H1 (cell line): Measurements from ENCODE around the gene GRSF1. TPM values are rescaled to one million over a fixed set of nuclear protein-coding genes. Genes with fewer than 3 reads are reported as not detected.

Experiments used
- CEBPB ChIP-seq: IDR thresholded peaks from 2 replicates; pipeline ENCODE4 v1.6.1; 2012; ENCODE audit warnings: low read depth, low read length
- CREB1 ChIP-seq: IDR thresholded peaks from 2 replicates; pipeline ENCODE4 v1.6.1; 2012; ENCODE audit warnings: inconsistent platforms
- CTCF ChIP-seq, 3 experiments: IDR thresholded peaks; 1 replicate in 2 of 3; 2 replicates in 1 of 3; pipeline versions ENCODE4 v1.5.1 to v1.6.1; 2011; ENCODE audit warnings: low read length in 3 of 3, mild to moderate bottlenecking in 3 of 3, inconsistent platforms in 2 of 3, low read depth in 1 of 3, moderate library complexity in 1 of 3; ENCODE audit not compliant: insufficient read depth in 1 of 3; ENCODE audit errors: control extremely low read depth in 1 of 3
- EGR1 ChIP-seq: IDR thresholded peaks from 2 replicates; pipeline ENCODE4 v1.6.1; 2011; ENCODE audit warnings: low read depth, low read length, borderline replicate concordance
- EP300 ChIP-seq, 2 experiments: IDR thresholded peaks; 1 replicate in 1 of 2; 2 replicates in 1 of 2; pipeline ENCODE4 v1.6.1; 2011 to 2012; ENCODE audit warnings: low read depth in 2 of 2, low read length in 2 of 2, mild to moderate bottlenecking in 2 of 2, borderline replicate concordance in 1 of 2, inconsistent platforms in 1 of 2, moderate library complexity in 1 of 2
- FOSL1 ChIP-seq: IDR thresholded peaks from 2 replicates; pipeline ENCODE4 v1.6.1; 2011; ENCODE audit warnings: mild to moderate bottlenecking, low read depth, low read length, moderate library complexity; ENCODE audit not compliant: insufficient read depth
- GABPA ChIP-seq: IDR thresholded peaks from 2 replicates; pipeline ENCODE4 v1.6.1; 2011; ENCODE audit warnings: mild to moderate bottlenecking, low read length, moderate library complexity, borderline replicate concordance; ENCODE audit not compliant: insufficient read depth
- GTF2F1 ChIP-seq: IDR thresholded peaks from 2 replicates; pipeline ENCODE4 v1.6.1; 2012; ENCODE audit warnings: low read depth, low read length, improper control_type of control experiment, borderline replicate concordance
- HDAC6 ChIP-seq: IDR thresholded peaks from one replicate; pipeline ENCODE4 v1.7.1; 2012; ENCODE audit warnings: low read depth, mild to moderate bottlenecking, inconsistent platforms, low read length, moderate library complexity
- JUN ChIP-seq: IDR thresholded peaks from 2 replicates; pipeline ENCODE4 v1.6.1; 2011; ENCODE audit warnings: low read depth, mild to moderate bottlenecking, improper control_type of control experiment, low read length
- KDM4A ChIP-seq: IDR thresholded peaks from one replicate; pipeline ENCODE4 v1.7.1; 2012; ENCODE audit warnings: low read depth, mild to moderate bottlenecking, moderate library complexity, low read length, inconsistent platforms; ENCODE audit not compliant: severe bottlenecking
- KDM5A ChIP-seq: fragments of 200-600 bp; IDR thresholded peaks from 2 replicates; pipeline ENCODE4 v1.7.1; 2012; ENCODE audit warnings: mild to moderate bottlenecking, low read length, inconsistent platforms, mixed read lengths
- NRF1 ChIP-seq: IDR thresholded peaks from 2 replicates; pipeline ENCODE4 v1.6.1; 2011; ENCODE audit warnings: mild to moderate bottlenecking, low read depth, low read length, improper control_type of control experiment
- POLR2A ChIP-seq, 2 experiments: IDR thresholded peaks; 1 replicate in 1 of 2; 2 replicates in 1 of 2; pipeline ENCODE4 v1.6.1; 2011; ENCODE audit warnings: low read depth in 2 of 2, low read length in 2 of 2, mild to moderate bottlenecking in 2 of 2; ENCODE audit errors: control extremely low read depth in 1 of 2
- POLR2AphosphoS5 ChIP-seq: IDR thresholded peaks from 2 replicates; pipeline ENCODE4 v1.6.1; 2011; ENCODE audit warnings: low read depth, low read length
- POU5F1 ChIP-seq: IDR thresholded peaks from 2 replicates; pipeline ENCODE4 v1.6.1; 2011; ENCODE audit warnings: low read depth, mild to moderate bottlenecking, low read length, moderate library complexity
- RXRA ChIP-seq: IDR thresholded peaks from 2 replicates; pipeline ENCODE4 v1.6.1; 2011; ENCODE audit warnings: low read depth, mild to moderate bottlenecking, low read length, moderate library complexity; ENCODE audit not compliant: insufficient read depth
- SIX5 ChIP-seq: IDR thresholded peaks from 2 replicates; pipeline ENCODE4 v1.6.1; 2011; ENCODE audit warnings: mild to moderate bottlenecking, low read depth, low read length
- SP2 ChIP-seq: IDR thresholded peaks from 2 replicates; pipeline ENCODE4 v1.6.1; 2012; ENCODE audit warnings: mild to moderate bottlenecking, low read length, inconsistent platforms
- SUZ12 ChIP-seq: fragments of 200-600 bp; sonication (generic); IDR thresholded peaks from 2 replicates; pipeline ENCODE4 v1.6.1; 2012; ENCODE audit warnings: mild to moderate bottlenecking, inconsistent platforms, low read length, moderate library complexity, mixed read lengths
- TAF1 ChIP-seq: IDR thresholded peaks from 2 replicates; pipeline ENCODE4 v1.6.1; 2011; ENCODE audit warnings: mild to moderate bottlenecking, low read depth, low read length
- TAF7 ChIP-seq: optimal IDR thresholded peaks from 2 replicates; pipeline ENCODE3; 2011; ENCODE audit warnings: low read depth, mild to moderate bottlenecking, inconsistent platforms, low read length, moderate library complexity, borderline replicate concordance
- YY1 ChIP-seq: IDR thresholded peaks from 2 replicates; pipeline ENCODE4 v1.6.1; 2011; ENCODE audit warnings: low read depth, mild to moderate bottlenecking, low read length
- polyA plus RNA-seq, 7 experiments: library from polyadenylated mRNA; depleted of rRNA in 3 of 7; stranded (reverse) in 5 of 7; unstranded in 2 of 7; fragments of >200 nt in 5 of 7; fragments of 200-250 nt in 2 of 7; gene quantifications; 1 replicate in 5 of 7; 2 replicates in 1 of 7; 4 replicates in 1 of 7; pipeline versions ENCODE4 v1.2.1 to v1.2.3, GENCODE V29; 2011 to 2013; ENCODE audit warnings: missing spikeins in 2 of 7, mixed read lengths in 2 of 7
- total RNA-seq: library from RNA; stranded (reverse); fragmentation: NEBNext Ultra II Directional; extraction: Animal tissue kit (Norgen Biotek cat#: 25700); gene quantifications from 2 replicates; pipeline ENCODE4 v1.2.1, GENCODE V29; 2021
- TF ChIP-seq, protein P1 (sequence below): IDR thresholded peaks from 2 replicates; pipeline ENCODE4 v1.6.1; 2011; ENCODE audit warnings: low read depth, mild to moderate bottlenecking, low read length; ENCODE audit not compliant: insufficient read depth

Gene GRSF1
- total and polyA plus RNA-seq, 2 of the 8 experiments (the other 6 are each of a cell fraction or from before 2014, with no cell fraction given): 44.3 to 112 TPM

DNA sequence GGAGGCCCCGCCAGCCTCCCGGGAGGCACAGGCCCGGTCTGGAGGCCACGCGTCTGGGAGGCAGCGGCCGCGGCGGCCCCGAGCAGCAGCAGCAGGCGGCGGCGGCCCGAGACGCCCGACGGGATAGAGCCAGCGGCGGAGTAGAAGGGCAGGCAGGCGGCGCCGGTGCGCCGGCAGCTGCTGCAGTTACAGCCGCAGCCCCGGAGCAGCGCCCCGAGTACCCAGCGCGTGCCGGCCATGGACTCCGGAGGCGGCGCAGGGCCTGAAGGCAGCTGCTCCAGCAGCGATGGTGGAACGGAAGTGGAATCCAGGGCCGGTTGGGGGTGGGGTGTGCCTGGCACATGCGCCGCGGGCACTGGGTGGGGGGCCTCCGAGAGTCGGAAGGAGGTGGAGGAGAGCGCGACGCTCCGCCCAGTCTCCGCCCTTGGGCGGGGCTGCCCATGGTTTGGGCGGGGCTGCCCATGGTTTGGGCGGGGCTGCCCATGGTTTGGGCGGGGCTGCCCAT lies at the start of gene GRSF1 (continued):
- TF ChIP-seq GABPA: no peak
- TF ChIP-seq YY1: peak; percentile 61; the same call in 1 of the 2 replicates
- TF ChIP-seq EP300 (IDR thresholded peaks at IDR 0.05; ENCODE audit: borderline replicate concordance in 1 of 2, low read depth in 2 of 2, low read length in 2 of 2): no peak
- TF ChIP-seq CREB1: no peak
- TF ChIP-seq SUZ12: no peak
- TF ChIP-seq TAF1: peak; percentile 83
- no peak for TF ChIP-seq GTF2F1
- peak; percentile 54 for TF ChIP-seq NRF1
- peak; percentile 84; the same call in 1 of the 2 replicates for TF ChIP-seq POLR2AphosphoS5
- TF ChIP-seq POU5F1: no peak
- TF ChIP-seq RXRA: no peak
- TF ChIP-seq KDM5A: no peak
- no peak for TF ChIP-seq SIX5
- TF ChIP-seq, protein P1, sequence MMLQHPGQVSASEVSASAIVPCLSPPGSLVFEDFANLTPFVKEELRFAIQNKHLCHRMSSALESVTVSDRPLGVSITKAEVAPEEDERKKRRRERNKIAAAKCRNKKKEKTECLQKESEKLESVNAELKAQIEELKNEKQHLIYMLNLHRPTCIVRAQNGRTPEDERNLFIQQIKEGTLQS: no peak
- TF ChIP-seq SP2: no peak
- TF ChIP-seq FOSL1: 0 out of 2 replicates have a peak, but pooled peaks have one; percentile 13
- TF ChIP-seq CTCF (IDR thresholded peaks at IDR 0.05; ENCODE audit: control extremely low read depth in 1 of 3, insufficient read depth in 1 of 3, low read depth in 1 of 3, low read length in 3 of 3): peak in 1 of 3 experiments; percentile 9; a peak in 1 of 4 replicates
- TF ChIP-seq CEBPB: no peak
- TF ChIP-seq POLR2A (IDR thresholded peaks at IDR 0.05; ENCODE audit: control extremely low read depth in 1 of 2, low read depth in 2 of 2, low read length in 2 of 2): peak; percentile 77 to 91; a peak in 2 of 3 replicates
- TF ChIP-seq TAF7: peak; percentile 73
- TF ChIP-seq EGR1: no peak
- peak; percentile 28 for TF ChIP-seq KDM4A
- no peak for TF ChIP-seq HDAC6
- TF ChIP-seq JUN: no peak
